ENCODE results near the gene PPRC1.
A peak's percentile ranks its signal among the peaks of the same experiment; 100 is the strongest.
"Not testable (repeated sequence)": the region's sequence is repeated elsewhere in the genome, so short reads cannot be mapped to it uniquely, and the experiment has no call there.

The PPRC1 gene

DNA sequence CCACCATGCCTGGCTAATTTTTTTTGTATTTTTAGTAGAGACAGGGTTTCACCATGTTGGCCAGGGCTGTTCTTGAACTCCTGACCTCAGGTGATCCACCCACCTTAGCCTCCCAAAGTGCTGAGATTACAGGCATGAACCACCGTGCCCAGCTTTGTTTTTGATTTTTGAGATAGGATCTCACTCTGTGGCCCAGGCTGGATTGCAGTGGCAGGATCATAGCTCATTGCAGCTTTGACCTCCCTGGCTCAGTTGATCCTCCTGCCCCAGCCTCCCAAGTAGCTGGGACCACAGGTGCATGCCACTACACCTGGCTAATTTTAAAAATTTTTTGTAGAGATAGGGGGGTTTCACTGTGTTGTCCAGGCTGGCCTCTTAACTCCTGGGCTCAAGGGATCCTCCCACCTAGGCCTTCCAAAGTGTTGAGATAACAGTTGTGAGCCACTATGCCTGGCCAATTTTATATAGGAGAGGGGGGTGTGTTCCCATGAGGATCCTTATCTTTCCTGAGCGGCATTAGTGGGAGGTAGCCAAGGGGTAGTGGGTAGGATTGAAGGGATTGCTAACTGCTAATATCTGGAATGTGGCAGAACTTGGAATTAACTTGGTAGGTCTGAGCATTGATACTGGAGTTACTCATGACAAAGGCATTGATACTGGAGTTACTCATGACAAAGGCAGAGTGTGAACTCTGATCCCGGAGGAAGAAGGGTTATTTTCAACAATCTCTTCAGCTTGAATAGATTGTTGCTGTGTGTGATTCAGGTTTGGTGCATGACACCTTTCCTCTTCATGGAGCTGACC lies 18.3 kb downstream of the PPRC1 start:
- no peak for DNase-seq

DNA sequence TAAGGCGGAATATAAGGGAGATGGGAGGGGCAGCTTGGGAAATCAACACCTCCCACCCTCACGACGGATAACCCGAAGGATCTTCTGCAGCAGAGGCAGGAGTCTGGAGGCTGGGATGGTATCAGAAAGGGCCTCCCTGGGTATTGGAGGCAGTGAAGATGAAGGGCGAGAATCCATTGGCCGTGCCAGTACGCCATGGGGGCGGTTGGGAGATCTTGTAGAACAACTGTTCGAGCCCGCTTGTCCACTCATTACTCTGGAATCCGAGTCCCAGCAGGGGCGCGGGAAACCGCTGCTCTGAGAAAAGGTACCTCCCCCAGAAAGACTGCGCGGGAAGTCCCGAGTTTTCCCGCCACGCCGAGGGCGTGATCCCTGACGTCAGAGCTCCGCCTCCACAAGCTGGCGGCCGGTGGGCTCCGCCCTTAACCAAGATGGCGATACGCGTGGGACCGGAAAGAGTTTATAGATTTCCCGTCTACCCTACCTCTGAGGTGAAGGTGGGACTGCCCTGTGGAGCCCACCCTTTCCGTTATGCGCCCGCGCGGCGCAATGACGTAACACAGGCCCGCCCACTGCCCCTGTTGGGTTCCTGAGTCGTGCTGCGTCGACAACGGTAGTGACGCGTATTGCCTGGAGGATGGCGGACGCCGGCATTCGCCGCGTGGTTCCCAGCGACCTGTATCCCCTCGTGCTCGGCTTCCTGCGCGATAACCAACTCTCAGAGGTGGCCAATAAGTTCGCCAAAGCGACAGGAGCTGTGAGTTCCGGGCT lies 19.1 kb downstream of the PPRC1 start, which contains the start of gene NOLC1:
TSS of gene NOLC1 (plus strand) at position 616 of the 771 bp plus-strand sequence. CDS start at position 638, 22 bp downstream.
- DNase-seq: peak; percentile 96

DNA sequence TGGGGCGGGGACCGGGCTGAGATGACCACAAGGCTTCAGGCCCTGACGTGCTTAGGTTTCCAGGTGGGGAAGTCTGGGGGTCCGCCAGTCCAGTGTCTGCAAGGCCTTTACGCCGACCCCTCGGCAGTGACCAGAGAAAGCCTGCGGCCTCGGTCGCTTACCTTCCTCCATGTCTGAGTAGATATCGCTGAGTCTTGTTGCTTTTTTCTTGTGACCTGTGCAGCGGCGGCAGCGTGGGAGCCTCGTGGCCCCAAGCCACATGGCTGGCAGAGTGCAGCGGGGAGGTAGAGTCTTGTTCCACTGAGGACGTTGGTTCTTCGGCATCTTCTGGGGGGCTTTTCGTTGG lies 19.7 kb downstream of the PPRC1 start:
- DNase-seq: no peak

DNA sequence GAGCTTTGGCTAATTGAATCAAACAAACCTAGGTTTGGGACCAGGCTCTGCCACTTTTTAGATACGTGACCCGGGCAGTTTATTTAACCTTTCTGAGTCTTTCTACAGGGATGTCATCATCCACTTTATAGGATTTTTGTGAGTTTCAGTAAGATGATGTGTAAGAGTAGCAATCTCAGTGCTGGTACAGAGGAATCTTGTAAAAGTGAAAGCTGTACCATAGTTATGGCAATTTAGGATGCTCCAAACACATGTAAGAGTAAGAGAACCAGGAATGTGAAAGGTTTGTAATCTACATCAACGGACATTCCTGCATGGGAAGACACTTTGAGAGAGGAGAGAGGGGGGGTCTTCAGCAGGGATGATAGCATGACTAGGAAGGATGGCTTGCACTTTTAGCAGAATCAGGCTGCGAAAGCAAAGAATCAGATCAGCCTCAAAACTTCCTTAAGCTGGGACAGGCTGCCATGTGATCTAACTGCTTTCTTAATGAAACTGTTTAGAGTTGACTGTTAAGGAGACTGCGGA lies 20.3 kb downstream of the PPRC1 start:
- DNase-seq: no peak

DNA sequence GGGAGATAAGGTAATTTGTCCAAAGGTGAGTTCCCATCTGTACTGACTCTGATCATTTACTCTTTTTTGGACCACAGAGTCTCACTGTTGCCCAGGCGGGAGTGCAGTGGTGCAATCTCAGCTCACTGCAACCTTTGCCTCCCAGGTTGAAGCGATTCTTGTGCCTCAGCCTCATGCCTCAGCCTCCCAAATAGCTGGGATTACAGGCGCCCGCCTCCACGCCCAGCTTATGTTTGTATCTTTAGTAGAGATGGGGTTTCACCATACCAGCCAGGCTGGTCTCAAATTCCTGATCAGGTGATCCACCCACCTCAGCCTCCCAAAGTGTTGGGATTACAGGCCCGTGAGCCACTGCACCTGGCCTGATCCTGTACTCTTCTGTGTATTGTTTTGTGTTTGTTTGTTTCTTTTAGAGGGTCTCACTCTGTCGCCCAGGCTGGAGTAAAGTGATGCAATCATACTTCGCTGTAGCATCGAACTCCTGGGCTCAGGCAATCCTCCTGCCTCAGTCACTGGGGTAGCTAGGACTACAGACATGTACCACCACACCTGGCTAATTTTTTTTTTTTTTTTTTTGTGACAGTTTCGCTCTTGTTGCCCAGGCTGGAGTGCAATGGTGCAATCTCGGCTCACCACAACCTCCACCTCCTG lies 21.8 kb downstream of the PPRC1 start:
- no peak for DNase-seq

DNA sequence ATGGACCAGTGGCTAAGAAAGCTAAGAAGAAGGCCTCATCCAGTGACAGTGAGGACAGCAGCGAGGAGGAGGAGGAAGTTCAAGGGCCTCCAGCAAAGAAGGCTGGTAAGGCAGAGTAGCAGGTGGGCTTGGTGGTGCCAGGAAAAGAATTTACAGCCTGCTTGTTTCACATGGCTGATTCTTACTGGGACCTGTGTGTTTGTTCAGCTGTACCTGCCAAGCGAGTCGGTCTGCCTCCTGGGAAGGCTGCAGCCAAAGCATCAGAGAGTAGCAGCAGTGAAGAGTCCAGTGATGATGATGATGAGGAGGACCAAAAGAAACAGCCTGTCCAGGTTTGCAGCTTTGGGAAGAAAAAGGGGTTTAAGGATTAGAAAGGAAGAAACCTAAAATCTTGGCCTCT lies 24.4 kb downstream of the PPRC1 start:
- no peak for DNase-seq

DNA sequence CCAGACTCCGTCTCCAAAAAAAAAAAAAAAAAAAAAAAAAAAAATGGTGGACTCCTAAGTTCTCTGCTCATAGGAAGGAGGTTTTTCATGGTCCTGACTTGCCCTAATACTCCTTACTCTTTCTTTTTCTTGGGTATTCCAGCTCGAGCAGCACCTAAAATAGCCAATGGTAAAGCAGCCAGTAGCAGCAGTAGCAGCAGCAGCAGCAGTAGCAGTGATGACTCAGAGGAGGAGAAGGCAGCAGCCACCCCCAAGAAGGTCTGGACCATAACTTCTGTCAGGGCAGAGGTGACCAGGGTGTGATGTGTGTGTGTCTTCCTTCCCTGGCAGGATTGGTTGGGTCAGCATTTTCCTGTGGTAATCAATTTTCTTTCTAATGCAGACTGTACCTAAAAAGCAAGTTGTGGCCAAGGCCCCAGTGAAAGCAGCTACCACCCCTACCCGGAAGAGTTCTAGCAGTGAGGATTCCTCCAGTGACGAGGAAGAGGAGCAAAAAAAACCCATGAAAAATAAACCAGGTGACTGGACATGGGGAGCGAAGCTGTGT lies 26.3 kb downstream of the PPRC1 start:
- DNase-seq: no peak

DNA sequence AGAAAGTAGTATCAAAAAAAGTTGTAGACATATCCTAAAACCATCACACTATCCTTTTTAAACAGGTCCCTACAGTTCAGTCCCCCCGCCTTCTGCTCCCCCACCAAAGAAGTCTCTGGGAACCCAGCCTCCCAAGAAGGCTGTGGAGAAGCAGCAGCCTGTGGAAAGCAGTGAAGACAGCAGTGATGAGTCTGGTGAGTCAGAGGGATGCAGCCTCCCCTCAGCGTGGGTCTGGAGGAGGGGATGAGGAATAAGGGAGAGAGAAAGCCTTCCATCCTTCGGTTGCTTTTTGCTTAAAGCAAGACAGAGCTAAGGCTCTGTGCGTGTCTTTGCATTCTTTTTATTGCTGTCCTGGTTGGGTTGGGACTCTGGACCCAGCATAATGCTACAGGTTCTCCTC lies 27.0 kb downstream of the PPRC1 start:
- no peak for DNase-seq

DNA sequence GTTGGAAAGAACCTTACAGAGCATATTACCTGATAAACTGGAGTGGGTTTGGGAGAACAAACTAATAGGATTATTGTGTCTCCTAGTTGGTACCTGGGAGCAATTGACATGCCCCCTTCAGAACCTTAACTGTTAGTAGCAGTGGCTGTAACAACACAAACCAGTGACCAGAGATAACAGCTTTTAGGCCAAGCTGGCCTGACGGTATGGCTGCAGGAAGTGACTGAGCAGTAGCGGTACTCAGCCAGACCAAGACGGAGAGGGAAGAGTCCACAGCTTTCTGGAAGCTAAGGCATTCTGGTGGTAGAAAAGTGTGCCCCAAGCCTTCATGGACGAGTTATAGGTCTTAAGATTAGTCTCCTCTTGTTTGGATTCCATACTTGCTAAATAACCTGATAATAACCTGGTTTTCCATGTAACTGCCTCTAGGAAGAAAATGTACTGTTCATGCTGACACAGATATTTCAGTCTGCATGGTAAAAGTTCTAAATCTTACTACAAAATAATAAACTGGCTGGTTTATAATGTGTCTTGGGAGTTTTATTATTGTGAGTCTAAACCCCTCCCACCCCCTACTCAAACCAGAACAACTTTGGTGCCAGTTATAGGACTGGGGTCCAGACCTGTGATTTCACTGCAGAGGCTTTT lies 30.6 kb downstream of the PPRC1 start:
- DNase-seq: no peak

DNA sequence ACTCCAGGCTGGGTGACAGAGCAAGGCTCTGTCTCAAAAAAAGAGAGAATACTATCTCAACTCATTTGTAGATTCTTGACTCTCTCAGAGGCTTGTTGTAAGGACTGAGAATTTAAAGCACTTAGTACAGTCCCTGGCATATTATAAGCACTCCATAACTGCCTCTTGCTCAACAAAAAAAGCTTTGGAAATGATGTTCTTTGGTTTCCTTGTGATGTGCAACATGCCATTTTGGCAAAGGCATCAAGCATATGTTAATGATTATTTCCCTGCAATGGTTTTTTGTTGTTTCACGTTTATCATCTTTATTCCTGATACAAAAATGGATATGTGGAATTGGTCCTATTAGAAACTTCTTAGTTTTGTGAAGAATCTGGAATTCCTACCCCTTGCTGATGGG lies 35.0 kb downstream of the PPRC1 start:
- DNase-seq: no peak

DNA sequence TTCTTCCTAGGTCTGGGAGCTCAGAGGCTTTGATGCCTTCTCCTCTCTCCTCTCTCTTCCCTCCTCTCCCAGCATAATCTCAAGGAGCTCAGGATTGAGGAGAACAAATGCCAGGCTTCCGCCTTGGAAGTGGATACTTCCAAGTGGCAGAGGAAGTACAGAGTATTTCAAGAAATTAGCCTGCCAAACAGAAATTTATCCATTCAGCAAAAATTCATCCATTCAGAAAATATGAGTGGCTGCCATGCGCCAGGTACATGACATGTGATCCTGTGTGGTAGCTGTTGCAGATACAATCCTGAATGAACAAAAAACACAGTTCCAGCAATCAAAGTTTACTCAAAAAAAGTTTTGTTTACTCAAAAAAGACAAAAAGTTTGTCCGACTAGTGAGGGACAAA lies 37.8 kb downstream of the PPRC1 start:
- DNase-seq: no peak

DNA sequence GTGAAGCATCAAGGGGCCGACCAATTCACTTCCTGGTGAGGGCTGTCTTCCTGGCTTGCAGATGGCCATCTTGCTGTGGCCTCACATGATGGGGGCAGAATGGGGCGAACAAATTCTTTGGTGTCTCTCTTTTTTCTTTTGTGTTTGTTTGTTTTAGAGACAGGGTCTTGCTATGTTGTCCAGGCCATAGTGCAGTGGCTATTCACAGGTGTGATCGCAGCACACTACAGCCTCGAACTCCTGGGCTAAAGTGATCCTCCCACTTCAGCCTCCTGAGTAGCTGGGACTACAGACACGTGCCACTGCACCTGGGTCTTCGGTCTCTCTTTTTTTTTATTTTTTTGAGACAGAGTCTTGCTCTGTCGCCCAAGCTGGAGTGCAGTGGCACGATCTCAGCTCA lies 39.4 kb downstream of the PPRC1 start:
- no peak for DNase-seq

DNA sequence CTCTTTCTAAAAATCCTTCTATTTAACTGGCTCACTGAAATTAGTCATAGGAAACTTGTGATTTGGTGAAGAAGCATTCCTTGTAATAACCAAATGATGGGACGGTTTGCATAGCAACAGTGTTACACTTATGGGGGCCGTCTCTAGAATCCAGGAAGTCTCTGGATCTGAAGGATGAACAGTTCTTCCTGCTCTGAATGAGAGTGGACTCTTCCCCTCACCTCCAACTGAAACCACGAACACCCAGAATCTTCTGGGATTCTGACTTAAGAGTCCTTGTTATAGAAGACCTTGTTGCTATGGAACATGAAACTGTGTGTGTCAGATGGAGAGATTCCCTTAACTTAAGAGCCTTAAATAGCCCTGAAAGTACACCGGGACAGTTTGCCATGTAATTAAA lies 42.6 kb downstream of the PPRC1 start:
- no peak for DNase-seq

DNA sequence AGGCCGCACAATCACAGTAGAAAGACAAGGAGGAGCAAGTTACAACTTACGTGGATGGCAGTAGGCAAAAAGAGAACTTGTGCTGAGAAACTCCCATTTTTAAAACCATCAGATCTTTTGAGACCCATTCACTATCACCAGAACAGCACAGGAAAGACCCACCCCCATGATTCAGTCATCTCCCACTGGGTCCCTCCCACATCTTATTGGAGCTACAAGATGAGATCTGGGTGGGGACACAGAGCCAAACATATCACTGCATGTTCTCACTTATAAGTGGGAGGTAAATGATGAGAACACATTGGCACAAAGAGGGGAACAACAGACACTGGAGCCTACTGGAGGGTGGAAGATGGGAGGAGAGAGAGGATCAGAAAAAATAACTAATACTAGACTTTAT lies 51.8 kb downstream of the PPRC1 start:
- DNase-seq: no peak

DNA sequence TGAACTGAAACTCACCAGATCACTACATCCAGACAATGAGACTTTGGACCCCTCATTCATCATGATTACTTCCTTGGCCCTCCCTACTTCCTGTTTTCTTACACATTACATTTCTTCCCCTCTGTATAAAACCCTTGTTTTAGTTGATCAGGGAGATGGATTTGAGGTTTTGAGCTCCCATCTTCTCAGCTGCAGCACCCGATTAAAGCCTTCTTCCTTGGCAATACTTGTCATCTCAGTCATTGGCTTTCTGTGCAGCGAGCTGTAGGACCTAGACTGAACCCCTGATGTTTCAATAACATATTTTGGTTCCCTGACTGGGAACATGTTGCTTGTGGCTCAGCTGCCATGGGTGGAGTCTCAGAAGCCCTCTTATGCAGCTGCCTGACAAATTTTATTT lies 52.4 kb downstream of the PPRC1 start:
- DNase-seq: no peak

DNA sequence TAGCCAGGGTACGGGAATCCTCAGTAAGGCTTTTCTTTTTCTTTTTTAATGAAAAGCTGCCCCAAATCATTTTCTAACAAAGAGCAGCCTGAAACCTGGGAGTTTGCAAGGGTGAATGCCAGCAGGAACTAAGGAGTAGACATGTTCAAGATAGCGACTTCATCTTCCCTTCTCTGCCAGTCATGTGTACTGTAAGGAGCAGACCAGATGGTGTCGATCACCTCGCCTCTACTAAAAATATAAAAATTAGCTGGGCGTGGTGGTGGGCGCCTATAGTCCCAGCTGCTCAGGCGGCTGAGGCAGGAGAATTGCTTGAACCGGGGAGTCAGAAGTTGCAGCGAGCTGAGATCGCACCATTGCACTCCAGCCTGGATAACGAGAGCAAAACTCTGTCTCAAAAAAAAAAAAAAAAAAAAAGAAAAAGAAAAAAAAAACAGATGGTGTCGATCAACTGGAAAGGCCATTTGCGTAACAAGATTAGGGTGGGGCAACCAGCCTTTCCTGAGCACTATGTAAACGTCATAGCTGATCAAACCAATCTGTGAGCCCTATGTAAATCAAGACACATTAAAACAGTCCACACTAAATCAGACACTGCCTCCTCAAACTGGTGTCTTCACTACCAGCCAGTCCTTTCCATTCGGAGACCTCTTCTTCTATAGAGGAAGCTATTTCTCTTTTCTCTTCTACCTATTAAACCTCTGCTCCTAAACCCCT lies 53.1 kb downstream of the PPRC1 start:
- no peak for DNase-seq

DNA sequence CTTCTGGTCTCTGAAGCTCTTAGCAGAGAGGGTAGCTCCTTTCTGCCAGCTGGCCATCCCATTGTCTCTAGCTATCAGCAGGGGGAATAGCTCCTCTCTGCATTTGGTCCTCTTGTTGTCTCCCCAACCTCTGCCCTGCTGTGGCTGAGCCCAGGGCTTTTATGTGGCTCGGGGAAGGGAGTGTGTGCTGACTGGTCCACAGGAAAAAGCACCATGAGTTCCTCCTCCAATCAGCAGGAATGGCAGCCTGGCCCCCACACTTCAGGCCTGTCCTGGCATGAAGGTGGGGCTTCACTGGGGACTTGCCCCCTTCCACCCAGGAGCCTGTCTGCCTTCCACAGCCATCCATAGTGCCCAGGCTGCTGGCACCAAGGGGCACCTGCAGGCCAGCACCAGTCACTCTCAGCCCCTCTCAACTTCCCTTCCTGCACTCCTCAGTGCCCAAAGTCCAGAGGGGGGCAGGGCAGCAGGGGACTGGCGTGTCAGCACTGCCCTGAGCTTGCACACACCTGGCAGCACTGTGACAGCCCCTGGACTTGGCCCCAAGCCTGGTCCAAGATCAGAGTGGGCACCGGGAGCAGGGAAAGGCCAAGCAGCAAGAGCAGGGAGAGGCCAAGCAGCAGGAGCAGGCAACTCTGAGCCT lies 55.6 kb downstream of the PPRC1 start:
- no peak for DNase-seq

DNA sequence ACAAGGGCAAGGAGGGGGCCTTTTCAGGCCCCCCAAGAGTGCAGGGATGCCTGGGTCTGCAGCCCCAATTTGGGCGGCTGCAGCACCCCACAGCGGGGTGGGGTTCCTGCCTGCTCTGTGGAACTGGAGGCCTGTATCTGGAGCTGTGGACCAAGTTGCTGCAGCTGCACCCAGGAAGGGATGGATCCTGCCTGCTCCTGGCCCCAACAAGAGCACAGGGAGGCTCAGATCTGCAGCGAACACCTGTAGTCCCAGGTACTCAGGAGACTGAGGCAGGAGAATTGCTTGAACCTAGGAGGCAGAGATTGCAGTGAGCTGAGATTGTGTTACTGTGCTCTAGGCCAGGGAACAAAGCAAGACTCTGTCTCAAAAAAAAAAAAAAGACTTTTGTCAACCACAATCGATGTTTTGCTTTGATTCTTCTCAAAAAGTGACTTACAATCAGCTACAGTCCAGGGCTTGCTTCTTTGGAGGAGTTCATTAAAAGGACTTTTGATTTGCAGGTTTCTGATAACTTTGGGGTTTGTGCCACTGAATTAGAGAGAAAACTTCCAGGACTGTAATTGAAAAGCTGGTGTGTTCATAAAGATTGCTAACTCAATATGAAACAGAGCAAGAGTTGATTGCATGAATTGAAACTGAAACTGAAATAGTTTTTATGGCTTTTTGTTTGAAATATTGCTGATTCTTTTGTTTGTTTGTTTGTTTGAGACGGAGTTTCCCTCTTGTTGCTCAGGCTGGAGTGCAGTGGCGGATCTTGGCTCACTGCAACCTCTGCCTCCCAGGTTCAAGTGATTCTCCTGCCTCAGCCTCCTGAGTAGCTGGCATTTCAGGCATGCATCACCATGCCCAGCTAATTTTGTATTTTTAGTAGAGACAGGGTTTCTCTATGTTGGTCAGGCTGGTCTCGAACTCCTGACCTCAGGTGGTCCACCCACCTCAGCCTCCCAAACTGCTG lies 56.4 kb downstream of the PPRC1 start:
- DNase-seq: not testable (repeated sequence)

DNA sequence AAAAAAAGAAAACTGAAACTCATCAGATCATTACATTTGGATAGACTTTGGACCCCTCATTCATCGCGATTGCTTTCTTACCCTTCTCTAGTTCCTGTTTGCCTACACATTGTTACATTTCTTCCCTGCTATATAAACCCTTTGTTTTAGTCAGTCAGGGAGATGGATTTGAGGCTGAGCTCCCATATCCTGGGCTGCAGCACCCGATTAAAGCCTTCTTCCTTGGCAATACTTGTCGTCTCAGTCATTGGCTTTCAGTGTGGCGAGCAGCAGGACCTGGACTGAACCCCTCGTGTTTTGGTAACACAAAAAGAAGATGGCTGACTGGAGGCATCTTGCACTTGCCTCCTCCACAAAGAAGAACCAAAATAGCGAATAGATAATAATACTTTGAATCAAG lies 59.1 kb downstream of the PPRC1 start:
- no peak for DNase-seq

DNA sequence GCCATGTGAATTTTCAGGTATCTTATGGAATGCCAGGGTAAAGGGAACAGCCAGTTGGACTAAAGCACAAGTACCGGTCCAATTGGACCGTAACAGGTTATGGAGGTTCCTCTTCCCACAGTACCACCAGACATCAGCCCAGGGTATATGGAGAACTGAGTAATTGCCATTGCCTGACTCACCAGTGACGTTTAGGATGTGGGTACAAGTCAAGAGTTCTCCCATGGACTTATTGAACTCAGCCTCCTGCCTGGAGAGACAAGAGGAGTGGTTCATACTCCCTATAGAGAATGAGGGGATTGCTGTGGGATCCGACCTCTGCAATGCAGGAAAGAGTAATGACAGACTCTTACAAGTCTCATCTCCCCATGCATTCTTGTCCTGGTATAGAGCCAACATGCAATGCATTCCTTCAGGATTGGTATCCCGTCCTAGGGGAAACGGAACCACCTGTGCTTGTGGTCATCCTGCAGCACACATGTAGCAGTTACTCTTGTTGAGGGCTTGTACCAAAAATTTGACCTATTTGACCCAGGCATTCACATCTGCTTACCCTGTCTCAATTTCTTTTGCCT lies 62.5 kb downstream of the PPRC1 start:
- no peak for DNase-seq

Data from NCI-H1694 treated with DMSO at 0.1 percent for 48 hours (cell line).